ENCODE measurements around the gene METAP1D. TPM values are rescaled to one million over a fixed set of nuclear protein-coding genes. Genes with fewer than 3 reads are reported as not detected.

METAP1D gene
- total RNA-seq, 1 experiment from 2014 or later, result 15.8 TPM

- intact Hi-C loops (cut with micrococcal nuclease), result no loop called here
- no peaks in the 10 kb centered on the region for H3K9me2 ChIP-seq (ENCODE audit: insufficient read depth)
These were observed 129.7 kb downstream of the METAP1D start for GRCh38 chr2:172129404-172129803.

More at GRCh38 chr2:172129404-172129803, 129.7 kb downstream of the METAP1D start:
- H3K9me3 ChIP-seq (ENCODE audit: control insufficient read depth in 1 of 2, insufficient read depth in 1 of 2, low read depth in 1 of 2, low read length in 2 of 2), result no peaks in the 10 kb centered on the region
- TF ChIP-seq ZFX (IDR thresholded peaks at IDR 0.05) (no peak), SIN3A (IDR thresholded peaks at IDR 0.05; ENCODE audit: low read depth) (no peak), POLR2AphosphoS5 (IDR thresholded peaks at IDR 0.05; ENCODE audit: low read depth, low read length) (no peak), JUND (IDR thresholded peaks at IDR 0.05) (no peak), ELF1 (IDR thresholded peaks at IDR 0.05; ENCODE audit: borderline replicate concordance, low read depth) (no peak), SRF (IDR thresholded peaks at IDR 0.05; ENCODE audit: low read depth) (no peak), RAD21 (IDR thresholded peaks at IDR 0.05; ENCODE audit: low read depth) (no peak), YY1 (IDR thresholded peaks at IDR 0.05; ENCODE audit: extremely low read depth, insufficient replicate concordance, low read depth, low read length) (no peak), REST (IDR thresholded peaks at IDR 0.05; ENCODE audit: low read depth) (no peak), POLR2A (IDR thresholded peaks at IDR 0.05; ENCODE audit: borderline replicate concordance, extremely low read depth, insufficient read depth, insufficient read length) (no peak), ZNF274 (IDR thresholded peaks at IDR 0.05; ENCODE audit: low read depth, low read length) (no peak), EZH2 (IDR thresholded peaks at IDR 0.05) (no peak)
- H3K4me1 ChIP-seq (ENCODE audit: control insufficient read depth in 1 of 2, insufficient read depth in 2 of 2, low read length in 2 of 2), result no peaks in the 10 kb centered on the region
- ChIA-PET RAD21 (ENCODE audit: low non-redundant PET in 1 of 2, low total read pairs in 2 of 2, uncharacterized antibody in 2 of 2, unreplicated experiment in 2 of 2) (no interaction called here), CTCF (no interaction called here), POLR2A (no interaction called here)
- no peak overlapping the region for H3K9ac ChIP-seq (ENCODE audit: low read length)
- H3K4me2 ChIP-seq (ENCODE audit: low read length), result no peak overlapping the region
- H3K4me3 ChIP-seq (replicated peaks in 1 of 2; ENCODE audit: low read depth in 1 of 2, low read length in 2 of 2), result no peak overlapping the region
- DNase-seq (ENCODE audit: low read depth, low spot score) (no peak), ATAC-seq (no peak)
- no peak overlapping the region for H2AFZ ChIP-seq (ENCODE audit: low read depth, low read length, poor library complexity, severe bottlenecking)
- no peaks in the 10 kb centered on the region for H3K27me3 ChIP-seq (ENCODE audit: insufficient read depth, low read length)
- H3K79me2 ChIP-seq (ENCODE audit: insufficient read depth, low read length), result no peaks in the 10 kb centered on the region
- no TSS peak for BruUV-seq (replicated peaks)
- no peaks in the 10 kb centered on the region for H4K20me1 ChIP-seq (ENCODE audit: insufficient read depth)
- H3K27ac ChIP-seq (ENCODE audit: low read depth, low read length), result no peak overlapping the region
- H3K36me3 ChIP-seq (ENCODE audit: control insufficient read depth in 1 of 2, insufficient read depth in 2 of 2, low read length in 2 of 2), result no peaks in the 10 kb centered on the region

Other genes starting within 250 kb of the METAP1D start
- 16.0 TPM for gene SLC25A12, start 105.7 kb upstream of the METAP1D start, total RNA-seq (2021; ENCODE audit: unreplicated experiment)
- 72.6 TPM for gene HAT1, start 77.5 kb upstream of the METAP1D start, total RNA-seq (2021; ENCODE audit: unreplicated experiment)
- 2.0 TPM for gene DLX1, start 85.6 kb downstream of the METAP1D start, total RNA-seq (2021; ENCODE audit: unreplicated experiment)
- gene DLX2, start 102.9 kb downstream of the METAP1D start, total RNA-seq (2021; ENCODE audit: unreplicated experiment), result 3.7 TPM

Measured in HCT116 (cell line).